Neural cell (in vitro differentiated cells): ENCODE results near the gene MACO1. TPM values are rescaled to one million over a fixed set of nuclear protein-coding genes. Genes with fewer than 3 reads are reported as not detected.

ENCODE experiments used
- H2AFZ ChIP-seq: fragments of 200-600, 300-800 bp; sonication (generic), shearing (Covaris generic); 2 replicates; pipeline ENCODE4 v1.6.0; 2014; ENCODE audit warnings: low read depth, mild to moderate bottlenecking, antibody characterized with exemption, low read length, moderate library complexity
- H3F3A ChIP-seq: fragments of 200-600 bp; shearing (Covaris generic); 2 replicates; pipeline ENCODE4 v1.6.1; 2016; ENCODE audit warnings: mild to moderate bottlenecking, moderate library complexity, mixed read lengths, antibody characterized with exemption, low read length; ENCODE audit not compliant: insufficient read depth, poor library complexity, severe bottlenecking
- H3K27ac ChIP-seq: fragments of 200-600, 300-800 bp; sonication (generic), shearing (Covaris generic); 2 replicates; pipeline ENCODE4 v1.5.1; 2014; ENCODE audit warnings: mild to moderate bottlenecking, low read length, moderate library complexity
- H3K27me3 ChIP-seq: fragments of 300-800, 200-600 bp; sonication (generic), shearing (Covaris generic); 2 replicates; pipeline ENCODE4 v1.6.0; 2014; ENCODE audit warnings: mild to moderate bottlenecking, low read depth, low read length, moderate library complexity; ENCODE audit not compliant: insufficient read depth
- H3K36me3 ChIP-seq: fragments of 300-800, 200-600 bp; sonication (generic), shearing (Covaris generic); 2 replicates; pipeline ENCODE4 v1.5.1; 2014; ENCODE audit warnings: mild to moderate bottlenecking, antibody characterized with exemption, low read length, moderate library complexity; ENCODE audit not compliant: insufficient read depth
- H3K4me2 ChIP-seq: fragments of 300-800, 200-600 bp; sonication (generic), shearing (Covaris generic); 2 replicates; pipeline ENCODE4 v1.6.0; 2014; ENCODE audit warnings: mild to moderate bottlenecking, low read length
- H3K4me3 ChIP-seq: fragments of 300-800, 200-600 bp; sonication (generic), shearing (Covaris generic); 2 replicates; pipeline ENCODE4 v1.5.1; 2014; ENCODE audit warnings: mild to moderate bottlenecking, low read length, moderate library complexity
- H3K79me2 ChIP-seq: fragments of 200-600 bp; shearing (Covaris generic); replicated peaks from 2 replicates; pipeline ENCODE4 v1.6.0; 2014; ENCODE audit warnings: mild to moderate bottlenecking, low read length, moderate library complexity; ENCODE audit not compliant: insufficient read depth
- H3K9ac ChIP-seq: fragments of 300-800, 200-600 bp; sonication (generic), shearing (Covaris generic); 2 replicates; pipeline ENCODE4 v1.6.1; 2016; ENCODE audit warnings: mild to moderate bottlenecking, low read length, mixed read lengths
- H3K9me2 ChIP-seq: fragments of 200-600 bp; shearing (Covaris generic); 2 replicates; pipeline ENCODE4 v1.6.1; 2016; ENCODE audit warnings: mild to moderate bottlenecking, low read length, mixed read lengths; ENCODE audit not compliant: insufficient read depth
- H3K9me3 ChIP-seq: fragments of 200-600, 300-800 bp; sonication (generic), shearing (Covaris generic); 2 replicates; pipeline ENCODE4 v1.6.1; 2016; ENCODE audit warnings: mild to moderate bottlenecking, mixed run types, low read length, moderate library complexity, mixed read lengths
- H4K20me1 ChIP-seq: fragments of 200-600 bp; shearing (Covaris generic); 2 replicates; pipeline ENCODE4 v1.6.1; 2016; ENCODE audit warnings: mild to moderate bottlenecking, mixed run types; ENCODE audit not compliant: insufficient read depth
- CTCF ChIP-seq: fragments of 450-650 bp; IDR thresholded peaks from 2 replicates; pipeline ENCODE4 v1.5.1; 2014; ENCODE audit warnings: antibody characterized with exemption, mild to moderate bottlenecking, moderate library complexity; ENCODE audit not compliant: poor library complexity, severe bottlenecking
- EP300 ChIP-seq: fragments of 450-650 bp; conservative IDR thresholded peaks from 2 replicates; pipeline ENCODE4 v1.6.1; 2014; ENCODE audit warnings: antibody characterized with exemption, mild to moderate bottlenecking, moderate library complexity; ENCODE audit not compliant: poor library complexity, severe bottlenecking
- EZH2 ChIP-seq: fragments of 200-600, 300-800 bp; shearing (Covaris generic), sonication (generic); IDR thresholded peaks from 2 replicates; pipeline ENCODE4 v1.6.1; 2014; ENCODE audit warnings: antibody characterized with exemption, low read length, borderline replicate concordance, mild to moderate bottlenecking; ENCODE audit not compliant: insufficient read depth, poor library complexity, severe bottlenecking
- MXI1 ChIP-seq: fragments of 450-650 bp; conservative IDR thresholded peaks from 2 replicates; pipeline ENCODE4 v1.6.1; 2014; ENCODE audit warnings: antibody characterized with exemption, mild to moderate bottlenecking; ENCODE audit not compliant: poor library complexity, severe bottlenecking
- POLR2AphosphoS5 ChIP-seq: IDR thresholded peaks from 2 replicates; pipeline ENCODE4 v1.6.1; 2012
- RAD21 ChIP-seq: fragments of 450-650 bp; conservative IDR thresholded peaks from 2 replicates; pipeline ENCODE4 v1.6.1; 2014; ENCODE audit warnings: antibody characterized with exemption, mild to moderate bottlenecking, moderate library complexity
- SMC3 ChIP-seq: fragments of 450-650 bp; conservative IDR thresholded peaks from 2 replicates; pipeline ENCODE4 v1.6.1; 2014; ENCODE audit warnings: antibody characterized with exemption, mild to moderate bottlenecking, moderate library complexity; ENCODE audit not compliant: poor library complexity
- TAF1 ChIP-seq: IDR thresholded peaks from 2 replicates; pipeline ENCODE4 v1.6.1; 2012; ENCODE audit warnings: low read depth
- polyA plus RNA-seq: library from polyadenylated mRNA; depleted of rRNA; stranded (reverse); fragments of >200 nt; gene quantifications from 2 replicates; pipeline ENCODE4 v1.2.3, GENCODE V29; 2014
- TF ChIP-seq, protein P1 (sequence below): IDR thresholded peaks from 2 replicates; pipeline ENCODE4 v1.6.1; 2012; ENCODE audit warnings: borderline replicate concordance

MACO1 gene
- polyA plus RNA-seq, 1 donor from 2014 or later = 56.6 TPM

DNA sequence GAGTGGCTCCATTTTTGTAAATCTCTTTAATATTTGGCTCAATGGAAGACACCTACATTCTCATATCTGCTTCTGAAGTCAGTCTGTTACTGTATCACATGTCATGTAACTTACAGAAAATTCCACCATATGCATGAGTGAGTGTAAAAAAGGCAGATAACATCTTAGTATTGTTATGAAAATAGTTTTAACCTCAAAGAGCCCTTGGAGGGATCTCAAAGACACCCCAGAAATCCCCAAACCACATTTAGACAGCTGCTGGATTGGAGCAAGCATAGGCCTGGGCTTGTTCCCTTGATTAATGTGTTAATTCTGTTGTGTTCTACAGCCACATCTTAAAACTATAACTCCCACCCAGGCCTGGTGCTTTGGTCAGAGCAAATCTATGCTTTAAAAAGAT, 16.9 kb downstream of the MACO1 start:
- no peak for TF ChIP-seq POLR2AphosphoS5
- TF ChIP-seq TAF1 = no peak
- no peak for TF ChIP-seq CTCF
- TF ChIP-seq SMC3 = no peak
- TF ChIP-seq RAD21 = no peak
- no peak for TF ChIP-seq MXI1
- no peak for TF ChIP-seq EZH2
- no peak for TF ChIP-seq EP300
- TF ChIP-seq, protein P1, sequence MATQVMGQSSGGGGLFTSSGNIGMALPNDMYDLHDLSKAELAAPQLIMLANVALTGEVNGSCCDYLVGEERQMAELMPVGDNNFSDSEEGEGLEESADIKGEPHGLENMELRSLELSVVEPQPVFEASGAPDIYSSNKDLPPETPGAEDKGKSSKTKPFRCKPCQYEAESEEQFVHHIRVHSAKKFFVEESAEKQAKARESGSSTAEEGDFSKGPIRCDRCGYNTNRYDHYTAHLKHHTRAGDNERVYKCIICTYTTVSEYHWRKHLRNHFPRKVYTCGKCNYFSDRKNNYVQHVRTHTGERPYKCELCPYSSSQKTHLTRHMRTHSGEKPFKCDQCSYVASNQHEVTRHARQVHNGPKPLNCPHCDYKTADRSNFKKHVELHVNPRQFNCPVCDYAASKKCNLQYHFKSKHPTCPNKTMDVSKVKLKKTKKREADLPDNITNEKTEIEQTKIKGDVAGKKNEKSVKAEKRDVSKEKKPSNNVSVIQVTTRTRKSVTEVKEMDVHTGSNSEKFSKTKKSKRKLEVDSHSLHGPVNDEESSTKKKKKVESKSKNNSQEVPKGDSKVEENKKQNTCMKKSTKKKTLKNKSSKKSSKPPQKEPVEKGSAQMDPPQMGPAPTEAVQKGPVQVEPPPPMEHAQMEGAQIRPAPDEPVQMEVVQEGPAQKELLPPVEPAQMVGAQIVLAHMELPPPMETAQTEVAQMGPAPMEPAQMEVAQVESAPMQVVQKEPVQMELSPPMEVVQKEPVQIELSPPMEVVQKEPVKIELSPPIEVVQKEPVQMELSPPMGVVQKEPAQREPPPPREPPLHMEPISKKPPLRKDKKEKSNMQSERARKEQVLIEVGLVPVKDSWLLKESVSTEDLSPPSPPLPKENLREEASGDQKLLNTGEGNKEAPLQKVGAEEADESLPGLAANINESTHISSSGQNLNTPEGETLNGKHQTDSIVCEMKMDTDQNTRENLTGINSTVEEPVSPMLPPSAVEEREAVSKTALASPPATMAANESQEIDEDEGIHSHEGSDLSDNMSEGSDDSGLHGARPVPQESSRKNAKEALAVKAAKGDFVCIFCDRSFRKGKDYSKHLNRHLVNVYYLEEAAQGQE = no peak
- H3F3A ChIP-seq = no peaks in the 10 kb centered on the region
- H3K9me2 ChIP-seq = no peaks in the 10 kb centered on the region
- no peak overlapping the region for H3K9ac ChIP-seq
- no peak overlapping the region for H2AFZ ChIP-seq
- peaks cover 71% of the 10 kb centered on the region for H3K79me2 ChIP-seq
- no peaks in the 10 kb centered on the region for H3K27me3 ChIP-seq
- H3K36me3 ChIP-seq = no peaks in the 10 kb centered on the region
- H4K20me1 ChIP-seq = peaks cover 14% of the 10 kb centered on the region
- no peak overlapping the region for H3K27ac ChIP-seq
- no peak overlapping the region for H3K4me2 ChIP-seq
- no peak overlapping the region for H3K4me3 ChIP-seq
- no peaks in the 10 kb centered on the region for H3K9me3 ChIP-seq

- peaks cover 43% of the 10 kb centered on the region for H3K79me2 ChIP-seq
- no peaks in the 10 kb centered on the region for H3K9me3 ChIP-seq
- H3F3A ChIP-seq = no peaks in the 10 kb centered on the region
- H4K20me1 ChIP-seq = peaks cover 14% of the 10 kb centered on the region
- H2AFZ ChIP-seq = no peak overlapping the region
- no peaks in the 10 kb centered on the region for H3K27me3 ChIP-seq
- no peak overlapping the region for H3K9ac ChIP-seq
- H3K4me3 ChIP-seq = no peak overlapping the region
- no peak for TF ChIP-seq CTCF
- TF ChIP-seq POLR2AphosphoS5 = no peak
- no peak for TF ChIP-seq MXI1
- no peak for TF ChIP-seq TAF1
- no peak for TF ChIP-seq SMC3
- no peak for TF ChIP-seq EZH2
- TF ChIP-seq EP300 = no peak
- TF ChIP-seq RAD21 = no peak
- TF ChIP-seq, protein P1 = no peak
- no peak overlapping the region for H3K4me2 ChIP-seq
- H3K36me3 ChIP-seq = peaks cover 4% of the 10 kb centered on the region
- no peak overlapping the region for H3K27ac ChIP-seq
- no peaks in the 10 kb centered on the region for H3K9me2 ChIP-seq
Observed at GRCh38 chr1:25450891-25451290, 20.2 kb downstream of the MACO1 start.
